ENCODE data around the gene HSD11B2. TPM values are rescaled to one million over a fixed set of nuclear protein-coding genes. Genes with fewer than 3 reads are reported as not detected.

The HSD11B2 gene
- total RNA-seq, 1 experiment from 2014 or later, result 33.4 TPM

- TF ChIP-seq, protein P1, sequence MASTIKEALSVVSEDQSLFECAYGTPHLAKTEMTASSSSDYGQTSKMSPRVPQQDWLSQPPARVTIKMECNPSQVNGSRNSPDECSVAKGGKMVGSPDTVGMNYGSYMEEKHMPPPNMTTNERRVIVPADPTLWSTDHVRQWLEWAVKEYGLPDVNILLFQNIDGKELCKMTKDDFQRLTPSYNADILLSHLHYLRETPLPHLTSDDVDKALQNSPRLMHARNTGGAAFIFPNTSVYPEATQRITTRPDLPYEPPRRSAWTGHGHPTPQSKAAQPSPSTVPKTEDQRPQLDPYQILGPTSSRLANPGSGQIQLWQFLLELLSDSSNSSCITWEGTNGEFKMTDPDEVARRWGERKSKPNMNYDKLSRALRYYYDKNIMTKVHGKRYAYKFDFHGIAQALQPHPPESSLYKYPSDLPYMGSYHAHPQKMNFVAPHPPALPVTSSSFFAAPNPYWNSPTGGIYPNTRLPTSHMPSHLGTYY (CRISPR knock-in tag; IDR thresholded peaks at IDR 0.05), result no peak
- TF ChIP-seq SMAD4 (CRISPR knock-in tag; IDR thresholded peaks at IDR 0.05), result no peak
- TF ChIP-seq JUN (CRISPR knock-in tag; IDR thresholded peaks at IDR 0.05), result no peak
- no peak for TF ChIP-seq TCF7 (CRISPR knock-in tag; IDR thresholded peaks at IDR 0.05; ENCODE audit: low read depth)
- TF ChIP-seq, protein P2, sequence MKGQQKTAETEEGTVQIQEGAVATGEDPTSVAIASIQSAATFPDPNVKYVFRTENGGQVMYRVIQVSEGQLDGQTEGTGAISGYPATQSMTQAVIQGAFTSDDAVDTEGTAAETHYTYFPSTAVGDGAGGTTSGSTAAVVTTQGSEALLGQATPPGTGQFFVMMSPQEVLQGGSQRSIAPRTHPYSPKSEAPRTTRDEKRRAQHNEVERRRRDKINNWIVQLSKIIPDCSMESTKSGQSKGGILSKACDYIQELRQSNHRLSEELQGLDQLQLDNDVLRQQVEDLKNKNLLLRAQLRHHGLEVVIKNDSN (CRISPR knock-in tag; IDR thresholded peaks at IDR 0.05), result no peak
Measured at GRCh38 chr16:67388591-67388990, 42.3 kb upstream of the HSD11B2 start (continued).

- ChIA-PET POLR2A (no interaction called here), CTCF (interaction anchor here (0.6 to 5.1 kb wide), 6 partner anchors 9 to 130 kb away, joined by 3 to 44 read pairs (median 4); partner anchors contain the start of genes KCTD19 and LRRC36)
- Mint-ChIP-seq H3K27me3 (ENCODE audit: low read depth) (peaks cover 52% of the 10 kb centered on the region), H3K36me3 (no peaks in the 10 kb centered on the region), H3K9me3 (no peaks in the 10 kb centered on the region), H3K27ac (peak overlapping the region; percentile 84; the same call in 1 of the 2 replicates), H3K4me1 (peaks cover 19% of the 10 kb centered on the region), H3K4me3 (no peak overlapping the region)
- DNase-seq (ENCODE audit: low spot score) (no peak), ATAC-seq (no peak)
- TF ChIP-seq, protein P3, sequence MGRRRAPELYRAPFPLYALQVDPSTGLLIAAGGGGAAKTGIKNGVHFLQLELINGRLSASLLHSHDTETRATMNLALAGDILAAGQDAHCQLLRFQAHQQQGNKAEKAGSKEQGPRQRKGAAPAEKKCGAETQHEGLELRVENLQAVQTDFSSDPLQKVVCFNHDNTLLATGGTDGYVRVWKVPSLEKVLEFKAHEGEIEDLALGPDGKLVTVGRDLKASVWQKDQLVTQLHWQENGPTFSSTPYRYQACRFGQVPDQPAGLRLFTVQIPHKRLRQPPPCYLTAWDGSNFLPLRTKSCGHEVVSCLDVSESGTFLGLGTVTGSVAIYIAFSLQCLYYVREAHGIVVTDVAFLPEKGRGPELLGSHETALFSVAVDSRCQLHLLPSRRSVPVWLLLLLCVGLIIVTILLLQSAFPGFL (CRISPR knock-in tag; IDR thresholded peaks at IDR 0.05; ENCODE audit: borderline replicate concordance), result no peak
- TF ChIP-seq MAX (CRISPR knock-in tag; IDR thresholded peaks at IDR 0.05), result no peak
- TF ChIP-seq, protein P4, sequence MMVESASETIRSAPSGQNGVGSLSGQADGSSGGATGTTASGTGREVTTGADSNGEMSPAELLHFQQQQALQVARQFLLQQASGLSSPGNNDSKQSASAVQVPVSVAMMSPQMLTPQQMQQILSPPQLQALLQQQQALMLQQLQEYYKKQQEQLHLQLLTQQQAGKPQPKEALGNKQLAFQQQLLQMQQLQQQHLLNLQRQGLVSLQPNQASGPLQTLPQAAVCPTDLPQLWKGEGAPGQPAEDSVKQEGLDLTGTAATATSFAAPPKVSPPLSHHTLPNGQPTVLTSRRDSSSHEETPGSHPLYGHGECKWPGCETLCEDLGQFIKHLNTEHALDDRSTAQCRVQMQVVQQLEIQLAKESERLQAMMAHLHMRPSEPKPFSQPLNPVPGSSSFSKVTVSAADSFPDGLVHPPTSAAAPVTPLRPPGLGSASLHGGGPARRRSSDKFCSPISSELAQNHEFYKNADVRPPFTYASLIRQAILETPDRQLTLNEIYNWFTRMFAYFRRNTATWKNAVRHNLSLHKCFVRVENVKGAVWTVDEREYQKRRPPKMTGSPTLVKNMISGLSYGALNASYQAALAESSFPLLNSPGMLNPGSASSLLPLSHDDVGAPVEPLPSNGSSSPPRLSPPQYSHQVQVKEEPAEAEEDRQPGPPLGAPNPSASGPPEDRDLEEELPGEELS (CRISPR knock-in tag; IDR thresholded peaks at IDR 0.05), result no peak
- TF ChIP-seq, protein P5, sequence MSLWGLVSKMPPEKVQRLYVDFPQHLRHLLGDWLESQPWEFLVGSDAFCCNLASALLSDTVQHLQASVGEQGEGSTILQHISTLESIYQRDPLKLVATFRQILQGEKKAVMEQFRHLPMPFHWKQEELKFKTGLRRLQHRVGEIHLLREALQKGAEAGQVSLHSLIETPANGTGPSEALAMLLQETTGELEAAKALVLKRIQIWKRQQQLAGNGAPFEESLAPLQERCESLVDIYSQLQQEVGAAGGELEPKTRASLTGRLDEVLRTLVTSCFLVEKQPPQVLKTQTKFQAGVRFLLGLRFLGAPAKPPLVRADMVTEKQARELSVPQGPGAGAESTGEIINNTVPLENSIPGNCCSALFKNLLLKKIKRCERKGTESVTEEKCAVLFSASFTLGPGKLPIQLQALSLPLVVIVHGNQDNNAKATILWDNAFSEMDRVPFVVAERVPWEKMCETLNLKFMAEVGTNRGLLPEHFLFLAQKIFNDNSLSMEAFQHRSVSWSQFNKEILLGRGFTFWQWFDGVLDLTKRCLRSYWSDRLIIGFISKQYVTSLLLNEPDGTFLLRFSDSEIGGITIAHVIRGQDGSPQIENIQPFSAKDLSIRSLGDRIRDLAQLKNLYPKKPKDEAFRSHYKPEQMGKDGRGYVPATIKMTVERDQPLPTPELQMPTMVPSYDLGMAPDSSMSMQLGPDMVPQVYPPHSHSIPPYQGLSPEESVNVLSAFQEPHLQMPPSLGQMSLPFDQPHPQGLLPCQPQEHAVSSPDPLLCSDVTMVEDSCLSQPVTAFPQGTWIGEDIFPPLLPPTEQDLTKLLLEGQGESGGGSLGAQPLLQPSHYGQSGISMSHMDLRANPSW (CRISPR knock-in tag; conservative IDR thresholded peaks at IDR 0.05; ENCODE audit: low read depth), result no peak
- TF ChIP-seq ARID4B (CRISPR knock-in tag; IDR thresholded peaks at IDR 0.05; ENCODE audit: borderline replicate concordance), result no peak
- TF ChIP-seq, protein P6, sequence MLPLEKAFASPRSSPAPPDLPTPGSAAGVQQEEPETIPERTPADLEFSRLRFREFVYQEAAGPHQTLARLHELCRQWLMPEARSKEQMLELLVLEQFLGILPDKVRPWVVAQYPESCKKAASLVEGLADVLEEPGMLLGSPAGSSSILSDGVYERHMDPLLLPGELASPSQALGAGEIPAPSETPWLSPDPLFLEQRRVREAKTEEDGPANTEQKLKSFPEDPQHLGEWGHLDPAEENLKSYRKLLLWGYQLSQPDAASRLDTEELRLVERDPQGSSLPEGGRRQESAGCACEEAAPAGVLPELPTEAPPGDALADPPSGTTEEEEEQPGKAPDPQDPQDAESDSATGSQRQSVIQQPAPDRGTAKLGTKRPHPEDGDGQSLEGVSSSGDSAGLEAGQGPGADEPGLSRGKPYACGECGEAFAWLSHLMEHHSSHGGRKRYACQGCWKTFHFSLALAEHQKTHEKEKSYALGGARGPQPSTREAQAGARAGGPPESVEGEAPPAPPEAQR (CRISPR knock-in tag; IDR thresholded peaks at IDR 0.05), result no peak
Measured at GRCh38 chr16:67389911-67390815, 40.8 kb upstream of the HSD11B2 start.
